T-helper 1 cell treated with Interleukin-12 subunit alpha and Interleukin-12 subunit beta and Interleukin-4 antibody, amounts not matched to agents 30 μg/mL and 1 μg/mL, for 36 hours (primary cell): ENCODE results near the gene NTRK2.

Experiments used
- H3K27ac Mint-ChIP-seq: one replicate; pipeline ENCODE4 v1.8.0; 2021; ENCODE audit warnings: mild to moderate bottlenecking, mixed read lengths
- H3K27me3 Mint-ChIP-seq: one replicate; pipeline ENCODE4 v1.8.0; 2021; ENCODE audit warnings: low read depth, mixed read lengths
- H3K36me3 Mint-ChIP-seq: one replicate; pipeline ENCODE4 v1.8.0; 2021; ENCODE audit warnings: low read depth, mixed read lengths
- H3K4me1 Mint-ChIP-seq: one replicate; pipeline ENCODE4 v1.8.0; 2021; ENCODE audit warnings: low read depth, mixed read lengths
- H3K4me3 Mint-ChIP-seq: one replicate; pipeline ENCODE4 v1.8.0; 2021; ENCODE audit warnings: mild to moderate bottlenecking, moderate library complexity, mixed read lengths
- H3K9me3 Mint-ChIP-seq: one replicate; pipeline ENCODE4 v1.8.0; 2021; ENCODE audit warnings: mixed read lengths

NTRK2 gene

GRCh38 chr9:84821431-84821830 is 151.9 kb downstream of the NTRK2 start:
- H3K4me3 Mint-ChIP-seq = no peak overlapping the region
- H3K27me3 Mint-ChIP-seq = no peaks in the 10 kb centered on the region
- no peaks in the 10 kb centered on the region for H3K4me1 Mint-ChIP-seq
- H3K9me3 Mint-ChIP-seq = no peaks in the 10 kb centered on the region
- no peak overlapping the region for H3K27ac Mint-ChIP-seq
- no peaks in the 10 kb centered on the region for H3K36me3 Mint-ChIP-seq

- no peaks in the 10 kb centered on the region for H3K36me3 Mint-ChIP-seq
- no peak overlapping the region for H3K4me3 Mint-ChIP-seq
- H3K4me1 Mint-ChIP-seq = no peaks in the 10 kb centered on the region
- no peaks in the 10 kb centered on the region for H3K9me3 Mint-ChIP-seq
- no peak overlapping the region for H3K27ac Mint-ChIP-seq
- no peaks in the 10 kb centered on the region for H3K27me3 Mint-ChIP-seq
These were observed 153.2 kb downstream of the NTRK2 start for GRCh38 chr9:84822589-84823233.

DNA sequence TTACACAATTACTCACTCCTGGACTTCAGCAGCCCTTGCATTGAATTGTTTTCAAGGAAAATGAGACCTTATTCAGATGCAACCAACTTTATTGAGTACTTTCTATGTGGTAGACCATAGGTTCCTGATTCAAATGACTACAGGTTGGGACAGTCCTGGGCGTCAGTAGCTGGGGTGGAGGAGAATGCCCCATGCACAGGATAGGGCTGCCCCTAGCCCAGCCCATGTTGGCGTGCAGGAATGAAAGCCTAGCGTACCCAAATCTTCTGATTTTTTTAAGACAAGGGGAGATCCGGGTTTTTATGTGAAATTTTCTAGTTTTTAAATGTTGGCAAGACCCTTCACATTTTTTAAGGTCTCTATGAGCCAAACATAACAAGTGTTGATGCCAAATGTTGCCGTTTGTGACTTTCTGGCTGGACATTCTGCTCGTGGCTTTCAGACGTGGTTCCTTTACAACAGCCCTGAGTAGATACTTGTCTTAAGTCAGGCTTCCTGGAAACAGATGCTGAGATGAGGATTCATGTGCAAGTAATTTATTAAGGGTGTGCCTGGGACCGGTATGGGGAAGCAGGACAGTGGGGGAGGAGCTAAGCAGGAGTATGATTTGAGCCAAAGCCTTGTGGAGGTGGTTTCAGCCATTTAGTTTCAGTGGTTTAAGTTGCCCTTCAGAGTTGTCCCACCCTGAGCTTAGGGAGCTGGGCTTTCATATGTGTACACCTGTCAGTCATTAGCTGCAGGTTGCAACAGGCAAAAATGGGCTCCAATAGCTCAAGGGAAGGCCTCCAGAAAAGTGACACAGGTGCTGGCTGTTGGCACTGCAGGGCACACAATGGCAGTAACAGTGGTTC is 154.1 kb downstream of the NTRK2 start:
- no peaks in the 10 kb centered on the region for H3K36me3 Mint-ChIP-seq

DNA sequence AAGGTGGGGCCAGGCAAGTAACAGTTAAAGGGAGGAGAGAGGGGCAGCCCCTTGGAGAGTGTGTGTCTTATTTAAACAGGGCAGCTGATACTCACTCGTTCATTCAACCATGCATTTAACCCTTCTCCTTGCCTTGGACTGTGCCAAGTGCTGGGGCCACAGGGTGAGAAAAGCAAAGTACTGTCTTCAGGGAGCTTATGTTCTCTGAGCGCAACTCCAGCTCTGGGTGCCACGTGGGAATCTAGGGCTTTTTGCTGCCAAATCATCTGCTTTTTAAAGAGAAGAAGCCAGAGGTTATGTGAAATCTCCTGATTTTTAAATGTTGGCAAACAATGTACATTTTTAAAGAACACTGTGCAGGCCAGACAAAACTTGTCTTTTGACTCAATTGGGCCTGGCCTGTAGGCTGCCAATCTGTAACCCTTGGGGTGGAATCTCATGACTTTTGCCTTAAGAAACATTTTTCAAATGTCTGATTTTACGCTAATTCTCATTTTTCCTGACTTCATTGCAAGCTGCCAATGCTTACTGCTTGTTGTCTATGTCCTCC is 157.8 kb downstream of the NTRK2 start:
- Mint-ChIP-seq H3K4me3 (no peak overlapping the region), H3K4me1 (no peaks in the 10 kb centered on the region), H3K27me3 (no peaks in the 10 kb centered on the region), H3K36me3 (no peaks in the 10 kb centered on the region), H3K9me3 (no peaks in the 10 kb centered on the region), H3K27ac (no peak overlapping the region)

More for the DNA sequence above, 154.1 kb downstream of the NTRK2 start:
- no peaks in the 10 kb centered on the region for H3K9me3 Mint-ChIP-seq
- H3K4me1 Mint-ChIP-seq = no peaks in the 10 kb centered on the region
- H3K27ac Mint-ChIP-seq = no peak overlapping the region
- H3K4me3 Mint-ChIP-seq = no peak overlapping the region
- no peaks in the 10 kb centered on the region for H3K27me3 Mint-ChIP-seq

DNA sequence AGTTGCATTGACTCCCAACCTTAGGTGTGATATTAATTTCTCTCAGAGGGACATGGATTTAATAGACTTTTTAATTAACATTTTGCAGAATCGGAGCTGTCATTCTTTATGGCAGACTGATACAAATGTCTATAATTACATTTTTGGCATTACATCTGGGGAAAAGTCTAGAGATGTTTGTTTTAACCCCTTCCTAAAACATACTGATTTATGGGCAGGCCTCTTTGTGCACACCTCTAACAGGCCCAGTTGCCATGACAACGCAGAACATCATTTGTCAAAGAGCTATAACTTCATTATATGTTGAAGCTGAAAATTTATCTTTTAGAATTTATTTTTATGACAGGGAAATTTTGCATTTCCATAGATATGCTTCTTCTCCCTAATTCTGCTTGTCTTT is 158.5 kb downstream of the NTRK2 start:
- no peaks in the 10 kb centered on the region for H3K4me1 Mint-ChIP-seq
- no peaks in the 10 kb centered on the region for H3K9me3 Mint-ChIP-seq
- H3K4me3 Mint-ChIP-seq = no peak overlapping the region
- no peaks in the 10 kb centered on the region for H3K36me3 Mint-ChIP-seq
- no peak overlapping the region for H3K27ac Mint-ChIP-seq
- H3K27me3 Mint-ChIP-seq = no peaks in the 10 kb centered on the region

GRCh38 chr9:84829471-84829870 is 159.9 kb downstream of the NTRK2 start:
- no peaks in the 10 kb centered on the region for H3K9me3 Mint-ChIP-seq
- H3K36me3 Mint-ChIP-seq = no peaks in the 10 kb centered on the region
- H3K27me3 Mint-ChIP-seq = no peaks in the 10 kb centered on the region
- no peak overlapping the region for H3K4me3 Mint-ChIP-seq
- no peak overlapping the region for H3K27ac Mint-ChIP-seq
- H3K4me1 Mint-ChIP-seq = no peaks in the 10 kb centered on the region

GRCh38 chr9:84829997-84830696 is 160.6 kb downstream of the NTRK2 start:
- Mint-ChIP-seq H3K4me1 (no peaks in the 10 kb centered on the region), H3K27me3 (no peaks in the 10 kb centered on the region), H3K4me3 (no peak overlapping the region), H3K27ac (no peak overlapping the region), H3K9me3 (no peaks in the 10 kb centered on the region), H3K36me3 (no peaks in the 10 kb centered on the region)

- Mint-ChIP-seq H3K4me3 (no peak overlapping the region), H3K36me3 (no peaks in the 10 kb centered on the region), H3K9me3 (no peaks in the 10 kb centered on the region), H3K4me1 (no peaks in the 10 kb centered on the region), H3K27me3 (no peaks in the 10 kb centered on the region), H3K27ac (no peak overlapping the region)
These were observed 161.8 kb downstream of the NTRK2 start for GRCh38 chr9:84831377-84831776.

GRCh38 chr9:84832453-84832852 is 162.9 kb downstream of the NTRK2 start:
- Mint-ChIP-seq H3K36me3 (no peaks in the 10 kb centered on the region), H3K4me1 (no peaks in the 10 kb centered on the region), H3K4me3 (no peak overlapping the region), H3K9me3 (no peaks in the 10 kb centered on the region), H3K27ac (no peak overlapping the region), H3K27me3 (no peaks in the 10 kb centered on the region)

DNA sequence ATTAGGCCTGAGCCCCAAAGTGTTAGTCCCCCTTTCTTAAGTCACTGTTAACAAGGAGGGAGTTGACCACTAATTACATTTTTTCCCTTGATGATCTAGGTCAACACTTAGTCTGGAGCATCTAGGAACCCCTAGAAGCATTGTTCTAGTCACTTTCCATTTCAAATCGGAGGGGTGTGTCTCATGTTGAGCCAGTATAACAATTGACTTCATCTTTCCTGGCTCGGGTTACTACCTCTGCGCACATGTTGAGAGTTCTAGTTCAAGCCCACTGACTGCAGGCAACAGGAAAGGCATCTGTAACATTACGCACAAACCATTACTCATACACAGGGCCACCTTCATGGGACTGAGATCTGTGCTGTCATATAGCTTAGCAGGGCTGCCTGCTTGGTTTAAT is 164.9 kb downstream of the NTRK2 start:
- H3K27me3 Mint-ChIP-seq = no peaks in the 10 kb centered on the region
- H3K36me3 Mint-ChIP-seq = no peaks in the 10 kb centered on the region
- no peaks in the 10 kb centered on the region for H3K9me3 Mint-ChIP-seq
- no peak overlapping the region for H3K4me3 Mint-ChIP-seq
- no peaks in the 10 kb centered on the region for H3K4me1 Mint-ChIP-seq
- H3K27ac Mint-ChIP-seq = no peak overlapping the region

DNA sequence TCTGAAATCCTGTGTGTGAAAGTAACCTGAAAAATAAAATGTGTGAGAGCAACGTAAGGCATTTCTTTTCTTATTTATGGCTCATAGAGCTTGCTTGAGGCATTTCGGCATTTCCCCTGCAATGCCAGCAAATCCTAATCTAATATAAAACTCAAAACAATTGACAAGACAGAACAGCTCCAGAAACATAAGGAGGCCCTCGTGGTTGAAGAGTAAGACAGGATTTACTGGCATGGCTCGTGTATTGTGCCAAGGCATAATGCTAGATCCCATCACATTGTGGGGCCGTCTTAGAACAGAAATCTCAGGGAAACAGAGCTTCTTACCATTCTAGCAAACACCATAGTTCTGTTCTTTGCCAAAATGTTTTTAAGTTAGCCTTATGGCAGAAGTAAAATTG is 166.2 kb downstream of the NTRK2 start:
- H3K27me3 Mint-ChIP-seq = no peaks in the 10 kb centered on the region
- no peak overlapping the region for H3K27ac Mint-ChIP-seq
- no peaks in the 10 kb centered on the region for H3K36me3 Mint-ChIP-seq
- H3K4me1 Mint-ChIP-seq = no peaks in the 10 kb centered on the region
- no peak overlapping the region for H3K4me3 Mint-ChIP-seq
- H3K9me3 Mint-ChIP-seq = no peaks in the 10 kb centered on the region

- Mint-ChIP-seq H3K9me3 (no peaks in the 10 kb centered on the region), H3K4me1 (no peaks in the 10 kb centered on the region), H3K4me3 (no peak overlapping the region), H3K27me3 (no peaks in the 10 kb centered on the region), H3K27ac (no peak overlapping the region), H3K36me3 (no peaks in the 10 kb centered on the region)
These were observed 169.3 kb downstream of the NTRK2 start for GRCh38 chr9:84838879-84839278.

DNA sequence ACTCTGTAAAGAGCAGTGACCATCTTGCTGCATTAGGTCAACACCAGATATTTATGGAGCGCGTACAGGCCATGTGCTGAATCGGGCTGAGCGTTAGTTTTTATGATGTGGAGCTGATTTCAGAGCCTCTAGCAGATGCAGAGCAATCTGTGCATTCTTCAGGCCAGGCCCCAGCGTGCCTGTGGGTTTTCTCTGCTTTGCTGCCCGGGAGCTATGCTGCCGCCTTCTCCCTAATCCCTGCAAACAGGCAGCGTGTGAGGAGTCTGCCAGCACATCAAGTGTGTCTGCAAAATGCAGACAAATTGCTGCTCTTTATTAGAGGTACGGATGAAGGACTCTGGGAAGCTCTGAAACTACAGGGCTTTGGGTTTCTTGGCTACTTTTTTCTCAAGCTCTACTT is 170.0 kb downstream of the NTRK2 start:
- H3K4me1 Mint-ChIP-seq = no peaks in the 10 kb centered on the region
- H3K27ac Mint-ChIP-seq = no peak overlapping the region
- no peaks in the 10 kb centered on the region for H3K27me3 Mint-ChIP-seq
- no peaks in the 10 kb centered on the region for H3K9me3 Mint-ChIP-seq
- no peak overlapping the region for H3K4me3 Mint-ChIP-seq
- H3K36me3 Mint-ChIP-seq = no peaks in the 10 kb centered on the region

DNA sequence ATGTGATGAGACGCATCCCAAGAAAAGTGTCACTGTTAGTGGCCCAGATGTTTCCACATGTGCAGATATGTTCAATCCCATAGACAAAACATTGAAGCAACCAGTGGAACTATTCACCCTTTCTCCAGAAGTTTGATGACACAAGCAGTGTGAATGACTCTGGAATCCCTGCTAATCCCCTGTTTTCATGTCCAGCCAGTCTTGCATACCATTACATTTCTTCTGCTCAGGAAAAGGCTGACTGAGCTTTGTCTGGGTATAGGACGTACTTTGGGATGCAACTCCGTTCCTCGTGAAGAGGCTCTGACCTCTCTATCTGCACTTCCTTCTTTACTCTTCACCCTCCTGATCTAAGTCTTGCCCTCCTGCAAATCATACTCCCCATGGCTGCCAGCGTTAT is 172.4 kb downstream of the NTRK2 start:
- H3K36me3 Mint-ChIP-seq = peaks cover 2% of the 10 kb centered on the region
- no peak overlapping the region for H3K4me3 Mint-ChIP-seq
- peaks cover 3% of the 10 kb centered on the region for H3K27me3 Mint-ChIP-seq
- no peaks in the 10 kb centered on the region for H3K4me1 Mint-ChIP-seq
- no peak overlapping the region for H3K27ac Mint-ChIP-seq
- H3K9me3 Mint-ChIP-seq = no peaks in the 10 kb centered on the region
